ENCODE results near the gene TCF19.

GRCh38 chr6:31169123-31169857, 10.9 kb downstream of the TCF19 start:
- TF ChIP-seq ZFX (IDR thresholded peaks at IDR 0.05; ENCODE audit: borderline replicate concordance), result no peak
- no peak for TF ChIP-seq CTCF (IDR thresholded peaks at IDR 0.05)
